Astrocyte of the cerebellum (primary cell): Measurements from ENCODE around the gene MLX.
"Not testable (repeated sequence)": the region's sequence is repeated elsewhere in the genome, so short reads cannot be mapped to it uniquely, and the experiment has no call there.

Experiments
- DNase-seq: peaks from one replicate; pipeline ENCODE4 v3.0.0-alpha.2; 2011; ENCODE audit warnings: low read depth
- H3K4me3 ChIP-seq: 2 replicates; pipeline ENCODE4 v1.5.1; 2011; ENCODE audit warnings: mild to moderate bottlenecking, low read depth, low read length, moderate library complexity
- in situ Hi-C: cut with HindIII; loops from 2 replicates; pipeline ENCODE4 v1.10.0; 2017; ENCODE audit warnings: low sequenced_read_pairs
- TF ChIP-seq, protein P1 (sequence below): IDR thresholded peaks from 2 replicates; pipeline ENCODE4 v1.5.1; 2012; ENCODE audit warnings: low read length, low read depth, moderate library complexity, mild to moderate bottlenecking; ENCODE audit errors: missing control alignments

The MLX gene

GRCh38 chr17:42609182-42609813 lies 42.4 kb downstream of the MLX start, which contains the start of the genes RETREG3 and TUBG1:
Gene RETREG3, minus strand, starts transcription at chr17:42609374. Its CDS starts 50 bp downstream, at chr17:42609324.
Gene TUBG1, plus strand, starts transcription at chr17:42609683. Its CDS starts 55 bp downstream, at chr17:42609738.
- peak within 1 kb of the TSS; percentile 83 for H3K4me3 ChIP-seq
- peak; percentile 99 for DNase-seq
- TF ChIP-seq, protein P1, sequence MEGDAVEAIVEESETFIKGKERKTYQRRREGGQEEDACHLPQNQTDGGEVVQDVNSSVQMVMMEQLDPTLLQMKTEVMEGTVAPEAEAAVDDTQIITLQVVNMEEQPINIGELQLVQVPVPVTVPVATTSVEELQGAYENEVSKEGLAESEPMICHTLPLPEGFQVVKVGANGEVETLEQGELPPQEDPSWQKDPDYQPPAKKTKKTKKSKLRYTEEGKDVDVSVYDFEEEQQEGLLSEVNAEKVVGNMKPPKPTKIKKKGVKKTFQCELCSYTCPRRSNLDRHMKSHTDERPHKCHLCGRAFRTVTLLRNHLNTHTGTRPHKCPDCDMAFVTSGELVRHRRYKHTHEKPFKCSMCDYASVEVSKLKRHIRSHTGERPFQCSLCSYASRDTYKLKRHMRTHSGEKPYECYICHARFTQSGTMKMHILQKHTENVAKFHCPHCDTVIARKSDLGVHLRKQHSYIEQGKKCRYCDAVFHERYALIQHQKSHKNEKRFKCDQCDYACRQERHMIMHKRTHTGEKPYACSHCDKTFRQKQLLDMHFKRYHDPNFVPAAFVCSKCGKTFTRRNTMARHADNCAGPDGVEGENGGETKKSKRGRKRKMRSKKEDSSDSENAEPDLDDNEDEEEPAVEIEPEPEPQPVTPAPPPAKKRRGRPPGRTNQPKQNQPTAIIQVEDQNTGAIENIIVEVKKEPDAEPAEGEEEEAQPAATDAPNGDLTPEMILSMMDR: peak; percentile 53
- in situ Hi-C loops: loop anchor here (5.0 kb wide), 1 partner anchor 53 kb away; no protein-coding TSS in a partner anchor

DNA sequence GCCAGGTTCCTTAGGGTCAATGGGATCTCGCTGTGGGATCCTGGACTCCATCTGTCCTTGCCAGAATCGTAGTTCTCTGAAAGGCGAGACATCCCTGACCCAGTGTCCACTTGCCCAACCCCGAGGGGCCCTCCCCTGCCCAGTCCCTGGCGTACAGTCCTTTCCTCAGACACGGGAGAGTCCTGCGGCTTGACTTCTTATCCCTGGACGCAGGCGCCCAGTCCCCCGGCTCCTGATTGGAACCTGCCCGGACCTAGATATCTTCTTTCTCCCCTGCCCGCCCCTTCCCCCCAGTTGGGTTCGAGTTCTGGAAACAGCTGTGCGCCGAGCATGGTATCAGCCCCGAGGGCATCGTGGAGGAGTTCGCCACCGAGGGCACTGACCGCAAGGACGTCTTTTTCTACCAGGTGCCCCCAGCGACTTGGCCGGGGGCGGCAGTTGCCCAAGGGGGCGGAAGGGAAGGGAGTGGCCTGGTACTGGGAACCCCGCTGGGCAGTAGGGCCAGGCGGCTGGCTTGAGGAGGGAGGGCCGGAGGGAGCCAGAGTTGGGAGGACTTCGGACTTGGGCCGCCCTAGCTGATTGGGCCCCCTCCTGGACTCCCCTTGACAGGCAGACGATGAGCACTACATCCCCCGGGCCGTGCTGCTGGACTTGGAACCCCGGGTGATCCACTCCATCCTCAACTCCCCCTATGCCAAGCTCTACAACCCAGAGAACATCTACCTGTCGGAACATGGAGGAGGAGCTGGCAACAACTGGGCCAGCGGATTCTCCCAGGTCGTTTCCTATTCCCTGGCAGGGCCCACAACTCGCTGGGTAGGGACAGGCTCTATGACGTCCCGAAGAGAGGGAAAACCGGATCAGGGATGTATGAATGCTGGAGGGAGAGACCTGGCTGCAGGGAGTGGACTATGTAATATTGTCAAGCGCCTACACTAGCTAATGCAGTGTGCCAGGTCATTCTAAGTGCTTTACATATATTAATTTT lies 43.2 kb downstream of the MLX start:
- DNase-seq: not testable (repeated sequence)
- H3K4me3 ChIP-seq: peak overlapping the region; percentile 83
- in situ Hi-C loops: loop anchor here (5.0 kb wide), 1 partner anchor 52 kb away; no protein-coding TSS in a partner anchor

DNA sequence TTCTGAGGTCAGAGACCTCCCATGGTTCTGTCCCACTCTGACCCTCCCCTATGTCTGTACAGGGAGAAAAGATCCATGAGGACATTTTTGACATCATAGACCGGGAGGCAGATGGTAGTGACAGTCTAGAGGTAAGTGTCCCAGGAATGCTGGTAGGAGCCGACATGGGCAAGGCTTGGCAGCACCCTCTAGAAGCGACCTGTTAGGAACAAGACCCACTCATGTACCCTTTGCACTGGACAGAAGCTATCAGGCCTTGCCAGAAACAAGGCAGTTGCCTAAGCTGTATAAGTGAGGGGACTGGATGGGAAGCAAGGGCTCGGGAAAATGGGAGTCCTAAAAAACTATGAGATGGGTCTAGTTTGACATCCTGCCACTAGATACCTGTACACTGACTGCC lies 45.1 kb downstream of the MLX start:
- no peak for DNase-seq
- TF ChIP-seq, protein P1: no peak
- H3K4me3 ChIP-seq: no peak overlapping the region
- in situ Hi-C loops: no loop called here

DNA sequence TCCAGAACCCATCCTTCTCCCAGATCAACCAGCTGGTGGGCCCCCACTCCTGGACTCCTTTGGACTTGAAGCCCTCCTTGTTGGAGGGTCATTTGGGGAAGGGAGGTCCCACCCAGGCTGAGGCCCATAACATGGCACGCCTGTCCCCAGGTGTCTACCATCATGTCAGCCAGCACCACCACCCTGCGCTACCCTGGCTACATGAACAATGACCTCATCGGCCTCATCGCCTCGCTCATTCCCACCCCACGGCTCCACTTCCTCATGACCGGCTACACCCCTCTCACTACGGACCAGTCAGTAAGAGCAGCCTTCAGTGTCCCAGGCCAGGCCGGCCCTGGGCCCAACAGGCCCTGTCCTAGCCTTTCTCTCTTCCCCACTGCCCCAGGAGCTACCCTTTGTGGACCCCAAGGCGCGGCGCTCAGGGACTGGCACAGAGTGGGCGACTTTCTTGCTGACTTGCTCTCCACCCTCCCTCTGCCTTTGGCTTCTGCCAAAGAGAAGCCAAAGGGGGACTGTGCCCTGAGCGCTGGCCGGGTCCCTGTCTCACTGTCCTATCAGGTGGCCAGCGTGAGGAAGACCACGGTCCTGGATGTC lies 46.9 kb downstream of the MLX start:
- in situ Hi-C loops: no loop called here
- TF ChIP-seq, protein P1: no peak
- no peak for DNase-seq
- H3K4me3 ChIP-seq: no peak overlapping the region

- DNase-seq: no peak
- no peak overlapping the region for H3K4me3 ChIP-seq
- in situ Hi-C loops: no loop called here
- TF ChIP-seq, protein P1: no peak
These were observed 51.1 kb downstream of the MLX start for GRCh38 chr17:42617956-42618431.

GRCh38 chr17:42618442-42619150 lies 51.7 kb downstream of the MLX start:
- in situ Hi-C loops: no loop called here
- H3K4me3 ChIP-seq: no peak overlapping the region
- DNase-seq: peak; percentile 13
- TF ChIP-seq, protein P1: no peak

GRCh38 chr17:42621987-42622386 lies 55.1 kb downstream of the MLX start:
- DNase-seq, H3K4me3 ChIP-seq, in situ Hi-C loops: not testable (repeated sequence)
